Mucosa of rectum (tissue), 2 donors: ENCODE measurements around the gene CGN.

Source experiments
- H3K27ac ChIP-seq, 2 donors: one replicate each; pipeline ENCODE4 v1.7.0; 2013; ENCODE audit warnings: inconsistent platforms in 2 of 2, low read depth in 2 of 2, low read length in 2 of 2
- H3K27me3 ChIP-seq, 2 donors: one replicate each; pipeline ENCODE4 v1.7.0; 2013; ENCODE audit warnings: low read length in 2 of 2; ENCODE audit not compliant: control insufficient read depth in 2 of 2, insufficient read depth in 2 of 2
- H3K36me3 ChIP-seq, 2 donors: one replicate each; pipeline ENCODE4 v1.7.0; 2013; ENCODE audit warnings: low read length in 2 of 2; ENCODE audit not compliant: control insufficient read depth in 2 of 2, insufficient read depth in 2 of 2
- H3K4me1 ChIP-seq, 2 donors: one replicate each; pipeline ENCODE4 v1.7.0; 2013; ENCODE audit warnings: low read length in 2 of 2, mild to moderate bottlenecking in 1 of 2; ENCODE audit not compliant: control insufficient read depth in 2 of 2, insufficient read depth in 2 of 2
- H3K4me3 ChIP-seq, 2 donors: one replicate each; pipeline ENCODE4 v1.7.0; 2013; ENCODE audit warnings: low read length in 2 of 2
- H3K9ac ChIP-seq, 2 donors: one replicate each; pipeline ENCODE4 v1.7.0; 2013; ENCODE audit warnings: low read length in 2 of 2, low read depth in 1 of 2, mild to moderate bottlenecking in 1 of 2
- H3K9me3 ChIP-seq, 2 donors: one replicate each; pipeline ENCODE4 v1.7.0; 2013; ENCODE audit warnings: low read length in 2 of 2; ENCODE audit not compliant: control insufficient read depth in 2 of 2
- donor health status: healthy.
- donor health status: Normal muscosa, but diverticular disease.

Gene CGN

GRCh38 chr1:151478140-151478812 is 32.9 kb upstream of the CGN start:
- no peak overlapping the region for H3K27ac ChIP-seq
- no peaks in the 10 kb centered on the region for H3K36me3 ChIP-seq
- H3K9ac ChIP-seq, result no peak overlapping the region
- H3K9me3 ChIP-seq, result no peaks in the 10 kb centered on the region
- peaks cover 0 to 3% of the 10 kb centered on the region in 2 donors for H3K4me1 ChIP-seq
- no peak overlapping the region for H3K4me3 ChIP-seq
- H3K27me3 ChIP-seq, result no peaks in the 10 kb centered on the region

- Histone ChIP-seq H3K9ac (no peak overlapping the region), H3K36me3 (no peaks in the 10 kb centered on the region), H3K27ac (no peak overlapping the region), H3K27me3 (no peaks in the 10 kb centered on the region), H3K4me1 (no peaks in the 10 kb centered on the region), H3K4me3 (no peak overlapping the region), H3K9me3 (no peaks in the 10 kb centered on the region)
Observed at GRCh38 chr1:151478923-151479322, 32.3 kb upstream of the CGN start.

GRCh38 chr1:151479462-151479861 is 31.7 kb upstream of the CGN start:
- Histone ChIP-seq H3K36me3 (no peaks in the 10 kb centered on the region), H3K9me3 (no peaks in the 10 kb centered on the region), H3K27ac (no peak overlapping the region), H3K4me3 (no peak overlapping the region), H3K27me3 (no peaks in the 10 kb centered on the region), H3K4me1 (no peaks in the 10 kb centered on the region), H3K9ac (no peak overlapping the region)

- Histone ChIP-seq H3K9me3 (no peaks in the 10 kb centered on the region), H3K27ac (no peak overlapping the region), H3K36me3 (no peaks in the 10 kb centered on the region), H3K4me3 (no peak overlapping the region), H3K27me3 (no peaks in the 10 kb centered on the region), H3K9ac (no peak overlapping the region), H3K4me1 (no peaks in the 10 kb centered on the region)
Observed at GRCh38 chr1:151482017-151482416, 29.2 kb upstream of the CGN start.

GRCh38 chr1:151485685-151486255 is 25.4 kb upstream of the CGN start:
- no peak overlapping the region for H3K27ac ChIP-seq
- no peaks in the 10 kb centered on the region for H3K4me1 ChIP-seq

GRCh38 chr1:151486557-151486956 is 24.6 kb upstream of the CGN start:
- no peaks in the 10 kb centered on the region for H3K27me3 ChIP-seq
- H3K9me3 ChIP-seq, result no peaks in the 10 kb centered on the region
- no peak overlapping the region for H3K27ac ChIP-seq
- no peaks in the 10 kb centered on the region for H3K4me1 ChIP-seq
- no peak overlapping the region for H3K4me3 ChIP-seq
- no peak overlapping the region for H3K9ac ChIP-seq
- no peaks in the 10 kb centered on the region for H3K36me3 ChIP-seq

More at GRCh38 chr1:151485685-151486255, 25.4 kb upstream of the CGN start:
- H3K27me3 ChIP-seq, result no peaks in the 10 kb centered on the region
- H3K9me3 ChIP-seq, result no peaks in the 10 kb centered on the region
- H3K36me3 ChIP-seq, result no peaks in the 10 kb centered on the region
- no peak overlapping the region for H3K9ac ChIP-seq
- no peak overlapping the region for H3K4me3 ChIP-seq

GRCh38 chr1:151491641-151492040 is 19.5 kb upstream of the CGN start:
- no peaks in the 10 kb centered on the region for H3K36me3 ChIP-seq
- H3K27ac ChIP-seq, result no peak overlapping the region
- H3K4me1 ChIP-seq, result no peaks in the 10 kb centered on the region
- H3K27me3 ChIP-seq, result no peaks in the 10 kb centered on the region
- no peaks in the 10 kb centered on the region for H3K9me3 ChIP-seq
- no peak overlapping the region for H3K9ac ChIP-seq
- H3K4me3 ChIP-seq, result no peak overlapping the region

GRCh38 chr1:151492120-151492519 is 19.1 kb upstream of the CGN start:
- Histone ChIP-seq H3K27me3 (no peaks in the 10 kb centered on the region), H3K9me3 (no peaks in the 10 kb centered on the region), H3K4me1 (no peaks in the 10 kb centered on the region), H3K9ac (no peak overlapping the region), H3K36me3 (no peaks in the 10 kb centered on the region), H3K4me3 (no peak overlapping the region), H3K27ac (no peak overlapping the region)

- Histone ChIP-seq H3K9me3 (no peaks in the 10 kb centered on the region), H3K4me3 (no peak overlapping the region), H3K27me3 (no peaks in the 10 kb centered on the region), H3K36me3 (no peaks in the 10 kb centered on the region), H3K9ac (no peak overlapping the region), H3K4me1 (no peaks in the 10 kb centered on the region), H3K27ac (no peak overlapping the region)
Observed at GRCh38 chr1:151493042-151493441, 18.1 kb upstream of the CGN start.

- Histone ChIP-seq H3K9ac (no peak overlapping the region), H3K4me1 (peaks cover 3 to 9% of the 10 kb centered on the region in 2 donors), H3K9me3 (no peaks in the 10 kb centered on the region), H3K27ac (no peak overlapping the region), H3K36me3 (no peaks in the 10 kb centered on the region), H3K4me3 (no peak overlapping the region), H3K27me3 (no peaks in the 10 kb centered on the region)
Observed at GRCh38 chr1:151494741-151495281, 16.4 kb upstream of the CGN start.
